Suprapubic skin (tissue), 4 donors: ENCODE data around the gene AARSD1. TPM values are rescaled to one million over a fixed set of nuclear protein-coding genes. Genes with fewer than 3 reads are reported as not detected.
A peak's percentile ranks its signal among the peaks of the same experiment; 100 is the strongest.
"Not testable (repeated sequence)": the region's sequence is repeated elsewhere in the genome, so short reads cannot be mapped to it uniquely, and the experiment has no call there.

Experiments
- DNase-seq, 2 donors: peaks; one replicate each; pipeline ENCODE4 v3.0.0-alpha.2; 2019; ENCODE audit warnings: low spot score in 2 of 2
- H3K27ac ChIP-seq: fragments of 200-600 bp; sonication (generic); one replicate; pipeline ENCODE4 v1.5.1; 2019
- H3K27me3 ChIP-seq: fragments of 200-600 bp; sonication (generic); one replicate; pipeline ENCODE4 v1.5.1; 2019
- H3K36me3 ChIP-seq: fragments of 200-600 bp; sonication (generic); one replicate; pipeline ENCODE4 v1.5.1; 2019
- H3K4me1 ChIP-seq: fragments of 200-600 bp; sonication (generic); one replicate; pipeline ENCODE4 v1.5.1; 2019
- H3K4me3 ChIP-seq: fragments of 200-600 bp; sonication (generic); one replicate; pipeline ENCODE4 v1.5.1; 2019; ENCODE audit warnings: mild to moderate bottlenecking
- H3K9me3 ChIP-seq: fragments of 200-600 bp; sonication (generic); one replicate; pipeline ENCODE4 v1.5.1; 2019
- CTCF ChIP-seq, 2 donors: fragments of 200-600 bp in 1 of 2; fragments of 450-650 bp in 1 of 2; sonication (generic) in 1 of 2; IDR thresholded peaks; one replicate each; pipeline ENCODE4 v1.5.1; 2016 to 2019; ENCODE audit warnings: antibody characterized with exemption in 2 of 2, mild to moderate bottlenecking in 1 of 2, moderate library complexity in 1 of 2
- EP300 ChIP-seq: sonication (generic); formaldehyde crosslinking; IDR thresholded peaks from one replicate; pipeline ENCODE4 v1.6.1; 2017; ENCODE audit warnings: antibody characterized with exemption
- POLR2A ChIP-seq, 2 donors: fragments of 450-650 bp; IDR thresholded peaks; one replicate each; pipeline ENCODE4 v1.6.1; 2017; ENCODE audit warnings: antibody characterized with exemption in 2 of 2, mild to moderate bottlenecking in 2 of 2, moderate library complexity in 2 of 2
- POLR2AphosphoS5 ChIP-seq, 3 donors: sonication (generic); formaldehyde crosslinking; IDR thresholded peaks; one replicate each; pipeline ENCODE4 v1.6.1; 2017; ENCODE audit warnings: antibody characterized with exemption in 3 of 3
- whole genome bisulfite sequencing: methylation state at CpG from one replicate; pipeline ENCODE4 v1.1.5; 2018; 5-methylcytosine and 5-hydroxymethylcytosine counted together
- total RNA-seq, 4 donors: library from RNA; depleted of rRNA; stranded (reverse); fragments of >200 nt; gene quantifications; one replicate each; pipeline ENCODE4 v1.1.0, GENCODE V29; 2016

AARSD1 gene
- total RNA-seq, 4 donors from 2014 or later: 13.6 to 25.1 (median 16.9) TPM

- no peak overlapping the region for H3K27ac ChIP-seq
- no peaks in the 10 kb centered on the region for H3K27me3 ChIP-seq
- H3K4me3 ChIP-seq: no peak overlapping the region
- no peak for DNase-seq
- 75% methylated on average over 1 of the region's 1 CpG for WGBS
- peaks cover 50% of the 10 kb centered on the region for H3K36me3 ChIP-seq
- H3K9me3 ChIP-seq: no peaks in the 10 kb centered on the region
- TF ChIP-seq POLR2A (IDR thresholded peaks at IDR 0.05): no peak
- no peak for TF ChIP-seq CTCF (IDR thresholded peaks at IDR 0.05)
- TF ChIP-seq EP300: no peak
- TF ChIP-seq POLR2AphosphoS5 (IDR thresholded peaks at IDR 0.05): no peak
- H3K4me1 ChIP-seq: peaks cover 18% of the 10 kb centered on the region
Measured at GRCh38 chr17:42985225-42985624, 21.0 kb upstream of the AARSD1 start.

- Histone ChIP-seq H3K9me3 (no peaks in the 10 kb centered on the region), H3K4me1 (peaks cover 24% of the 10 kb centered on the region), H3K27ac (no peak overlapping the region), H3K36me3 (peaks cover 20% of the 10 kb centered on the region), H3K27me3 (no peaks in the 10 kb centered on the region), H3K4me3 (no peak overlapping the region)
- TF ChIP-seq POLR2AphosphoS5 (IDR thresholded peaks at IDR 0.05) (no peak), POLR2A (IDR thresholded peaks at IDR 0.05) (no peak), CTCF (IDR thresholded peaks at IDR 0.05) (no peak), EP300 (no peak)
- no peak for DNase-seq
Measured at GRCh38 chr17:42982266-42982665, 18.0 kb upstream of the AARSD1 start.

GRCh38 chr17:42980766-42981397 is 16.6 kb upstream of the AARSD1 start:
- H3K27ac ChIP-seq: peak overlapping the region; percentile 67
- no peak for DNase-seq
- H3K36me3 ChIP-seq: peaks cover 6% of the 10 kb centered on the region
- peak overlapping the region; percentile 63 for H3K4me3 ChIP-seq
- peaks cover 24% of the 10 kb centered on the region for H3K4me1 ChIP-seq
- WGBS: under 1% methylated on average over 32 of the region's 67 CpGs
- H3K27me3 ChIP-seq: no peaks in the 10 kb centered on the region
- H3K9me3 ChIP-seq: no peaks in the 10 kb centered on the region
- TF ChIP-seq CTCF (IDR thresholded peaks at IDR 0.05): peak in 1 of 2 donors; percentile 28
- TF ChIP-seq POLR2AphosphoS5 (IDR thresholded peaks at IDR 0.05): no peak

- under 1% methylated on average over 19 of the region's 39 CpGs for WGBS
- Histone ChIP-seq H3K4me3 (peak within 1 kb of the TSS; percentile 63), H3K27ac (peak within 1 kb of the TSS; percentile 67), H3K27me3 (no peaks in the 10 kb centered on the region), H3K36me3 (peaks cover 4% of the 10 kb centered on the region), H3K9me3 (no peaks in the 10 kb centered on the region), H3K4me1 (peaks cover 24% of the 10 kb centered on the region)
- peak; percentile 96 to 97 for DNase-seq
- peak in 2 of 3 donors; percentile 6 to 60 for TF ChIP-seq POLR2AphosphoS5 (IDR thresholded peaks at IDR 0.05)
- TF ChIP-seq EP300: no peak
- no peak for TF ChIP-seq POLR2A (IDR thresholded peaks at IDR 0.05)
Measured at GRCh38 chr17:42980274-42980765, 16.1 kb upstream of the AARSD1 start, which contains the start of gene RUNDC1. TSS of gene RUNDC1 (plus strand) at chr17:42980565. CDS start at chr17:42980577, 12 bp downstream.

GRCh38 chr17:42979511-42980273 is 15.4 kb upstream of the AARSD1 start, which contains the start of gene PTGES3L:
TSS of gene PTGES3L (minus strand) at chr17:42980080. CDS start at chr17:42980053, 27 bp downstream.
- Histone ChIP-seq H3K27me3 (no peaks in the 10 kb centered on the region), H3K4me3 (peak within 1 kb of the TSS; percentile 63), H3K9me3 (no peaks in the 10 kb centered on the region), H3K27ac (peak within 1 kb of the TSS; percentile 67), H3K36me3 (no peaks in the 10 kb centered on the region), H3K4me1 (peaks cover 24% of the 10 kb centered on the region)
- 41% methylated on average over 18 of the region's 21 CpGs for WGBS
- no peak for DNase-seq
- no peak for TF ChIP-seq POLR2A (IDR thresholded peaks at IDR 0.05)
- TF ChIP-seq POLR2AphosphoS5 (IDR thresholded peaks at IDR 0.05): no peak
- TF ChIP-seq EP300: no peak
- TF ChIP-seq CTCF (IDR thresholded peaks at IDR 0.05): no peak

GRCh38 chr17:42975701-42976100 is 11.4 kb upstream of the AARSD1 start:
- not testable (repeated sequence) for DNase-seq, H3K27me3 ChIP-seq, H3K27ac ChIP-seq, H3K9me3 ChIP-seq, H3K4me1 ChIP-seq, H3K36me3 ChIP-seq, H3K4me3 ChIP-seq
- 88% methylated on average over 16 of the region's 16 CpGs for WGBS
